Measurements from ENCODE around the gene RRP1.

Gene RRP1

GRCh38 chr21:43783098-43783700, 6.2 kb upstream of the RRP1 start:
- DNase-seq (ENCODE audit: low read depth): no peak
- H3K4me3 ChIP-seq (ENCODE audit: control insufficient read depth, low read depth, low read length): no peak overlapping the region
- TF ChIP-seq, protein P1, sequence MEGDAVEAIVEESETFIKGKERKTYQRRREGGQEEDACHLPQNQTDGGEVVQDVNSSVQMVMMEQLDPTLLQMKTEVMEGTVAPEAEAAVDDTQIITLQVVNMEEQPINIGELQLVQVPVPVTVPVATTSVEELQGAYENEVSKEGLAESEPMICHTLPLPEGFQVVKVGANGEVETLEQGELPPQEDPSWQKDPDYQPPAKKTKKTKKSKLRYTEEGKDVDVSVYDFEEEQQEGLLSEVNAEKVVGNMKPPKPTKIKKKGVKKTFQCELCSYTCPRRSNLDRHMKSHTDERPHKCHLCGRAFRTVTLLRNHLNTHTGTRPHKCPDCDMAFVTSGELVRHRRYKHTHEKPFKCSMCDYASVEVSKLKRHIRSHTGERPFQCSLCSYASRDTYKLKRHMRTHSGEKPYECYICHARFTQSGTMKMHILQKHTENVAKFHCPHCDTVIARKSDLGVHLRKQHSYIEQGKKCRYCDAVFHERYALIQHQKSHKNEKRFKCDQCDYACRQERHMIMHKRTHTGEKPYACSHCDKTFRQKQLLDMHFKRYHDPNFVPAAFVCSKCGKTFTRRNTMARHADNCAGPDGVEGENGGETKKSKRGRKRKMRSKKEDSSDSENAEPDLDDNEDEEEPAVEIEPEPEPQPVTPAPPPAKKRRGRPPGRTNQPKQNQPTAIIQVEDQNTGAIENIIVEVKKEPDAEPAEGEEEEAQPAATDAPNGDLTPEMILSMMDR (conservative IDR thresholded peaks at IDR 0.05; ENCODE audit: control insufficient read depth, insufficient read depth, low read depth, low read length): no peak

- no peak overlapping the region for H3K4me3 ChIP-seq (ENCODE audit: control insufficient read depth, low read depth, low read length)
- TF ChIP-seq, protein P1 (conservative IDR thresholded peaks at IDR 0.05; ENCODE audit: control insufficient read depth, insufficient read depth, low read depth, low read length): no peak
- no peak for DNase-seq (ENCODE audit: low read depth)
Measured at GRCh38 chr21:43785134-43785533, 4.2 kb upstream of the RRP1 start.

GRCh38 chr21:43786300-43786806, 3.0 kb upstream of the RRP1 start:
- TF ChIP-seq, protein P1 (conservative IDR thresholded peaks at IDR 0.05; ENCODE audit: control insufficient read depth, insufficient read depth, low read depth, low read length): no peak
- DNase-seq (ENCODE audit: low read depth): no peak
- no peak overlapping the region for H3K4me3 ChIP-seq (ENCODE audit: control insufficient read depth, low read depth, low read length)

DNA sequence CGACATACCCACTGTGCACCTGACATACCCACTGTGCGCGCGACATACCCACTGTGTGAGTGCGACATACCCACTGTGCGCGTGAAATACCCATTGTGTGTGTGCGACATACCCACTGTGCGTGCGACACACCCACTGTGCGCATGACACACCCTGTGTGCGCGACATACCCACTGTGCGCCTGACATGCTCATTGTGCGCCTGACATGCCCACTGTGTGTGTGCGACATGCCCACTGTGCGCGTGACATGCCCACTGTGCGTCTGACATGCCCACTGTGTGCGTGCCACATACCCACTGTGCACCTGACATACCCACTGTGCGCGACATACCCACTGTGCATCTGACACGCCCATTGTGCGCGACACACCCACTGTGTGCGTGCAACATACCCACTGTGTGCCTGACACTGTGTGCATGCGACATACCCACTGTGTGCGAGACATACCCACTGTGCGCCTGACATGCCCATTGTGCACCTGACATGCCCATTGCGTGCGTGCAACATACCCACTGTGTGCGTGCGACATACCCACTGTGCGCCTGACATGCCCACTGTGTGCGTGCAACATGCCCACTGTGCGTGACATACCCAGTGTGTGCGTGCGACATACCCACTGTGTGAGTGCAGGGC, 2.5 kb upstream of the RRP1 start:
- no peak for DNase-seq (ENCODE audit: low read depth)
- TF ChIP-seq, protein P1 (conservative IDR thresholded peaks at IDR 0.05; ENCODE audit: control insufficient read depth, insufficient read depth, low read depth, low read length): no peak

GRCh38 chr21:43790010-43790524, 690 bp downstream of the RRP1 start:
- TF ChIP-seq, protein P1 (conservative IDR thresholded peaks at IDR 0.05; ENCODE audit: control insufficient read depth, insufficient read depth, low read depth, low read length): no peak
- peak overlapping the region; percentile 89 for H3K4me3 ChIP-seq (ENCODE audit: control insufficient read depth, low read depth, low read length)
- DNase-seq (ENCODE audit: low read depth): no peak

More for the DNA sequence above, 2.5 kb upstream of the RRP1 start:
- no peak overlapping the region for H3K4me3 ChIP-seq (ENCODE audit: control insufficient read depth, low read depth, low read length)

DNA sequence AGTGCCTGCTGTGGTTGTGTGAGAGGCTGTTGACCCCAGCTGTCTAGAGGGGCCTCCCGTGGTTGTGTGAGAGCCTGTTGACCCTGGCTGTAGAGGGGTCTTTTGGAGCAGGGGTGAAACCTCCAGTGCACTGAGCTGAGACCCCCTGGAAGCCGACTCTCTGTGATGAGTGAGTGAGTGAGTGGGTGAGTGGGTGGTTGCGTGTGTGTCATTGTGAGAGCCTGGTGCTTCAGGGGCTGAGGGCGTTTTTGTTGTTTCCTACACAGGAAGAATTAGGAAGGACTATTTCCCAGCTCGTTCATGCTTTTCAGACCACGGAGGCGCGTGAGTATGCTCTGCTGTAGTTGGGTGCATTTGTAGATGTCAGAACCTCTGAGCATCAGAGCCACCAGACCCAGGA, 3.0 kb downstream of the RRP1 start:
- no peak for DNase-seq (ENCODE audit: low read depth)
- no peak overlapping the region for H3K4me3 ChIP-seq (ENCODE audit: control insufficient read depth, low read depth, low read length)
- TF ChIP-seq, protein P1 (conservative IDR thresholded peaks at IDR 0.05; ENCODE audit: control insufficient read depth, insufficient read depth, low read depth, low read length): no peak

All from fibroblast of mammary gland (primary cell).